NB4 (cell line): ENCODE data around the gene IGSF21.

ENCODE experiments used
- POLR2A ChIP-seq: IDR thresholded peaks from 2 replicates; pipeline ENCODE4 v1.6.1; 2011; ENCODE audit warnings: mild to moderate bottlenecking; ENCODE audit not compliant: insufficient read length; ENCODE audit errors: extremely low read depth
- TF ChIP-seq, protein P1 (sequence below): IDR thresholded peaks from one replicate; pipeline ENCODE4 v1.5.1; 2012; ENCODE audit warnings: low read depth, low read length

DNA sequence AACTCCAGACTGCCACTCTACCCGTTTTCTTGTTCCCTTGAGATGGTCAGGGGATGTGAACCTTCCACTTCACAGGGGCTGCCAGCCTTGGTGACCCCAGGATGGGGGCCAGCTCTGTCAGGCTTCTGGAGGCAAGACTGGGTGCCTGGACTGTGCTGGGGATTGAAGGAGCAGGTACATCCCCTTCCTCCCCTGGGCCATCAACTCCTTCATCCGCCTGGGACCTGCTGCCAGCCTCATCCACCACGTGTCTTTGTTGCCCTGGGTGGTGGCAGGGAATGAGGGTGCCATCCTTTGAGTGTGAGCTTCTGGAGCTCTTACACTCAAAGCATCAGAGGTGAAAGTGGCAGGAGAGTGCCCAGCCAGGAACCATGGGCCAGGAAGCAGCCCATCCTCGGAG lies 139.6 kb downstream of the IGSF21 start:
- TF ChIP-seq POLR2A, result no peak
- TF ChIP-seq, protein P1, sequence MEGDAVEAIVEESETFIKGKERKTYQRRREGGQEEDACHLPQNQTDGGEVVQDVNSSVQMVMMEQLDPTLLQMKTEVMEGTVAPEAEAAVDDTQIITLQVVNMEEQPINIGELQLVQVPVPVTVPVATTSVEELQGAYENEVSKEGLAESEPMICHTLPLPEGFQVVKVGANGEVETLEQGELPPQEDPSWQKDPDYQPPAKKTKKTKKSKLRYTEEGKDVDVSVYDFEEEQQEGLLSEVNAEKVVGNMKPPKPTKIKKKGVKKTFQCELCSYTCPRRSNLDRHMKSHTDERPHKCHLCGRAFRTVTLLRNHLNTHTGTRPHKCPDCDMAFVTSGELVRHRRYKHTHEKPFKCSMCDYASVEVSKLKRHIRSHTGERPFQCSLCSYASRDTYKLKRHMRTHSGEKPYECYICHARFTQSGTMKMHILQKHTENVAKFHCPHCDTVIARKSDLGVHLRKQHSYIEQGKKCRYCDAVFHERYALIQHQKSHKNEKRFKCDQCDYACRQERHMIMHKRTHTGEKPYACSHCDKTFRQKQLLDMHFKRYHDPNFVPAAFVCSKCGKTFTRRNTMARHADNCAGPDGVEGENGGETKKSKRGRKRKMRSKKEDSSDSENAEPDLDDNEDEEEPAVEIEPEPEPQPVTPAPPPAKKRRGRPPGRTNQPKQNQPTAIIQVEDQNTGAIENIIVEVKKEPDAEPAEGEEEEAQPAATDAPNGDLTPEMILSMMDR, result no peak
